ENCODE results near the gene NUDT17.
"Not testable (repeated sequence)": the region's sequence is repeated elsewhere in the genome, so short reads cannot be mapped to it uniquely, and the experiment has no call there.

NUDT17 gene, protein sequence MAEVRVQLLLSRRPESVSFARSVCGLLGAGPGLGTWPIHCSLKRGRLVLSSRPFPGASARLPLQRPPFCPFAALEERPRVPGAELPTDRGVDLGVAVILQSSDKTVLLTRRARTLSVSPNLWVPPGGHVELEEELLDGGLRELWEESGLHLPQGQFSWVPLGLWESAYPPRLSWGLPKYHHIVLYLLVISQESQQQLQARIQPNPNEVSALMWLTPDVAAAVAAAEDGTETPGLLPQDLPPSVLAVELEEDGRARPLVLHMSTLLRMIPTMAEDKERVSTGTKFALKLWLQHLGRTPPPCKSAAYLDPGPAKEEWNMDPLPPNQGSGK
- total RNA-seq = 1.2 to 3.3 (median 1.7) reads per million in 3 donors

- H3K4me1 ChIP-seq (ENCODE audit: control insufficient read depth, insufficient read depth, low read length, poor library complexity, severe bottlenecking) = peaks cover 6% of the 10 kb centered on the region
- H3K36me3 ChIP-seq (ENCODE audit: control insufficient read depth, insufficient read depth, low read length) = peaks cover 33% of the 10 kb centered on the region
- peak within 1 kb of the TSS; percentile 82 for H3K4me3 ChIP-seq (ENCODE audit: insufficient read depth, low read depth, low read length, poor library complexity, severe bottlenecking)
- no peaks in the 10 kb centered on the region for H3K27me3 ChIP-seq (replicated peaks; ENCODE audit: control insufficient read depth, insufficient read depth, low read length, poor library complexity, severe bottlenecking)
- peak; percentile 48 to 67 (median 51) for DNase-seq
- peak within 1 kb of the TSS; percentile 43 for H3K27ac ChIP-seq (ENCODE audit: insufficient read depth, low read length, poor library complexity, severe bottlenecking)
- H3K9me3 ChIP-seq (ENCODE audit: control insufficient read depth, low read length) = no peaks in the 10 kb centered on the region
These were observed at the start of gene NUDT17 for GRCh38 chr1:145845514-145846161. NUDT17 (plus strand) TSS chr1:145845630; CDS start chr1:145845641, 11 bp downstream.

GRCh38 chr1:145796753-145797152 lies 48.7 kb upstream of the NUDT17 start:
- Histone ChIP-seq H3K27me3 (replicated peaks; ENCODE audit: control insufficient read depth, insufficient read depth, low read length, poor library complexity, severe bottlenecking) (no peaks in the 10 kb centered on the region), H3K36me3 (ENCODE audit: control insufficient read depth, insufficient read depth, low read length) (peaks cover 3% of the 10 kb centered on the region), H3K9me3 (ENCODE audit: control insufficient read depth, low read length) (no peaks in the 10 kb centered on the region), H3K4me1 (ENCODE audit: control insufficient read depth, insufficient read depth, low read length, poor library complexity, severe bottlenecking) (no peaks in the 10 kb centered on the region), H3K27ac (ENCODE audit: insufficient read depth, low read length, poor library complexity, severe bottlenecking) (no peak overlapping the region), H3K4me3 (ENCODE audit: insufficient read depth, low read depth, low read length, poor library complexity, severe bottlenecking) (no peak overlapping the region)
- no peak for DNase-seq

- Histone ChIP-seq H3K4me1 (ENCODE audit: control insufficient read depth, insufficient read depth, low read length, poor library complexity, severe bottlenecking) (no peaks in the 10 kb centered on the region), H3K4me3 (ENCODE audit: insufficient read depth, low read depth, low read length, poor library complexity, severe bottlenecking) (no peak overlapping the region), H3K27me3 (replicated peaks; ENCODE audit: control insufficient read depth, insufficient read depth, low read length, poor library complexity, severe bottlenecking) (no peaks in the 10 kb centered on the region), H3K27ac (ENCODE audit: insufficient read depth, low read length, poor library complexity, severe bottlenecking) (no peak overlapping the region), H3K36me3 (ENCODE audit: control insufficient read depth, insufficient read depth, low read length) (no peaks in the 10 kb centered on the region), H3K9me3 (ENCODE audit: control insufficient read depth, low read length) (no peaks in the 10 kb centered on the region)
- DNase-seq = no peak
These were observed 45.6 kb upstream of the NUDT17 start for GRCh38 chr1:145799806-145800205.

- Histone ChIP-seq H3K9me3 (ENCODE audit: control insufficient read depth, low read length) (no peaks in the 10 kb centered on the region), H3K4me3 (ENCODE audit: insufficient read depth, low read depth, low read length, poor library complexity, severe bottlenecking) (no peak overlapping the region), H3K27ac (ENCODE audit: insufficient read depth, low read length, poor library complexity, severe bottlenecking) (no peak overlapping the region), H3K4me1 (ENCODE audit: control insufficient read depth, insufficient read depth, low read length, poor library complexity, severe bottlenecking) (no peaks in the 10 kb centered on the region), H3K27me3 (replicated peaks; ENCODE audit: control insufficient read depth, insufficient read depth, low read length, poor library complexity, severe bottlenecking) (no peaks in the 10 kb centered on the region), H3K36me3 (ENCODE audit: control insufficient read depth, insufficient read depth, low read length) (no peaks in the 10 kb centered on the region)
- no peak for DNase-seq
These were observed 41.0 kb upstream of the NUDT17 start for GRCh38 chr1:145804235-145805045.

DNA sequence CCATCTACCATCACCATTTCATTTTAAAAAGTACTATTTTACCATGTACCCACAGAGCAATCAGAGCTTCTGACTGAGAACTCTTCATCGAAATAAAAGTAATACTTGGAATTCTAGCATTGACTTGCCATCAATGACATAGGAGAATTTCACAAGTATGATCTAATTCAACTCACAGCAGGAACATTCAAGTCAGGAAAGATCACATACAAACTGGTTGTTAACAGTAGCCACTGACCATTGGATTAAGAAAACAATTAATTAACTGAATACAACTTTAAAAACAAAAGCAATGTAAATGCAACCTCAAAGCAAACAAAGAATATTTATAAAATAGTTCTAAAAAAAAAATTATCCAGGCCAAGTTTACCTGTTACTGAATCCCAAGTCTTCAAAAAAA lies 40.4 kb upstream of the NUDT17 start:
- Histone ChIP-seq H3K9me3 (ENCODE audit: control insufficient read depth, low read length) (no peaks in the 10 kb centered on the region), H3K27me3 (replicated peaks; ENCODE audit: control insufficient read depth, insufficient read depth, low read length, poor library complexity, severe bottlenecking) (no peaks in the 10 kb centered on the region), H3K4me1 (ENCODE audit: control insufficient read depth, insufficient read depth, low read length, poor library complexity, severe bottlenecking) (no peaks in the 10 kb centered on the region), H3K27ac (ENCODE audit: insufficient read depth, low read length, poor library complexity, severe bottlenecking) (no peak overlapping the region), H3K4me3 (ENCODE audit: insufficient read depth, low read depth, low read length, poor library complexity, severe bottlenecking) (no peak overlapping the region), H3K36me3 (ENCODE audit: control insufficient read depth, insufficient read depth, low read length) (no peaks in the 10 kb centered on the region)
- no peak for DNase-seq

DNA sequence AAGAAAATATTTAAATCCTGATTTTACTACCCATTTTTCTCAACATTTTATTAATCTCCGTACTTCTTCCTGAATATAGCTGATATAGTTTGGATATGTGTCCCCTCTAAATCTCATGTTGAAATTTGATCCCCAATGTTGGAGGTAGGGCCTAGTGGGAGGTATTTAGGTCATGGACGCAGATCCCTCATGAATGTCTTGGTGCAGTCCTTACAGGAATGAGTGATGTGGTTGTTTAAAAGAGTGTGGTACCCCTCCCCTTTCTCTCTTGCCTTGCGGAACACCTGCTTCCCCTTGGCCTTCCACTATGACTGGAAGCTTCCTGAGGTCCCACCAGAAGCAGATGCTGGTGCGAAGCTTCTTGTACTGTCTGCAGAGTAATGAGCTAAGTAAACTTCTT lies 39.0 kb upstream of the NUDT17 start:
- H3K4me3 ChIP-seq (ENCODE audit: insufficient read depth, low read depth, low read length, poor library complexity, severe bottlenecking) = no peak overlapping the region
- no peaks in the 10 kb centered on the region for H3K36me3 ChIP-seq (ENCODE audit: control insufficient read depth, insufficient read depth, low read length)
- no peak for DNase-seq
- H3K27me3 ChIP-seq (replicated peaks; ENCODE audit: control insufficient read depth, insufficient read depth, low read length, poor library complexity, severe bottlenecking) = no peaks in the 10 kb centered on the region
- H3K4me1 ChIP-seq (ENCODE audit: control insufficient read depth, insufficient read depth, low read length, poor library complexity, severe bottlenecking) = no peaks in the 10 kb centered on the region
- H3K9me3 ChIP-seq (ENCODE audit: control insufficient read depth, low read length) = no peaks in the 10 kb centered on the region
- no peak overlapping the region for H3K27ac ChIP-seq (ENCODE audit: insufficient read depth, low read length, poor library complexity, severe bottlenecking)

GRCh38 chr1:145806844-145807243 lies 38.6 kb upstream of the NUDT17 start:
- no peaks in the 10 kb centered on the region for H3K27me3 ChIP-seq (replicated peaks; ENCODE audit: control insufficient read depth, insufficient read depth, low read length, poor library complexity, severe bottlenecking)
- no peak overlapping the region for H3K4me3 ChIP-seq (ENCODE audit: insufficient read depth, low read depth, low read length, poor library complexity, severe bottlenecking)
- DNase-seq = no peak
- no peaks in the 10 kb centered on the region for H3K36me3 ChIP-seq (ENCODE audit: control insufficient read depth, insufficient read depth, low read length)
- H3K9me3 ChIP-seq (ENCODE audit: control insufficient read depth, low read length) = no peaks in the 10 kb centered on the region
- no peaks in the 10 kb centered on the region for H3K4me1 ChIP-seq (ENCODE audit: control insufficient read depth, insufficient read depth, low read length, poor library complexity, severe bottlenecking)
- H3K27ac ChIP-seq (ENCODE audit: insufficient read depth, low read length, poor library complexity, severe bottlenecking) = no peak overlapping the region

DNA sequence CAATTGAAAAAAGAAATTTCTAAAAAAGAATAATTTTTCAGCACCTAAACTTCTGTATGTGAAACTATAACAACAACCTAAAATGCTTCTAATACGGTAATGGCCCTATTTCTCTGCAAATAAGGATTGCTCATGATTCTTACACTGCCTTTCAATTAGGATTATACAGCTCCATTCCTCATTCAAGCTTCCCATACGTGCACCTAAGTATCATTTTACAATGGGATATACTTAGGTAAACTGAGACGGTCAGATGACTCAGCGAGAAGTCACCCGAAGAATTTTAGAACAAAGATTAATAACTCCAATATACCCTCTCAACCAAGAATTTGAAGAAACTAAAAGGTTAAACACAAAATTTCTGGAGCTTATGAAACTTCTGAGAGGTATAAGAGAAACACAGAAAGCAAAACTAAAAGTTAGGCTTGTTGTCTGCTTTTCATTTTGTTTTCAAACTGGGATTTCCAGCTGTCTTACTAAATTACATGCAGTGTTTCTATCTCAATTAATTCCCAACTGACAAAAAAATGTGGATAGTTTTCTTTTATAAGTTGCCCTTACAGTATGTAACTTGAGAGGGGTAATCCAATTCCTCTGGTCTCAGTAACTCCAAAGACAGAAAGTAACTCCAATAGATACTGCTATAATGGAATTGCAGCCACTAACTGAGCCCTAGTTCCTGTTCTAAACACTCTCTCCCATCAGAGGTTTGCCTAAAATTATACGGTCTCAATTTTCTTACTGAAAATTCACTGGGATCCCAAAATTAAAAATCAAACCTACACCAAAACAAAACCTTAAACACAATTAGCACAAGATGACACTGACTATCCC lies 32.2 kb upstream of the NUDT17 start:
- not testable (repeated sequence) for H3K9me3 ChIP-seq (ENCODE audit: control insufficient read depth, low read length); H3K4me3 ChIP-seq (ENCODE audit: insufficient read depth, low read depth, low read length, poor library complexity, severe bottlenecking); H3K4me1 ChIP-seq (ENCODE audit: control insufficient read depth, insufficient read depth, low read length, poor library complexity, severe bottlenecking); H3K36me3 ChIP-seq (ENCODE audit: control insufficient read depth, insufficient read depth, low read length); H3K27me3 ChIP-seq (replicated peaks; ENCODE audit: control insufficient read depth, insufficient read depth, low read length, poor library complexity, severe bottlenecking); H3K27ac ChIP-seq (ENCODE audit: insufficient read depth, low read length, poor library complexity, severe bottlenecking); DNase-seq

DNA sequence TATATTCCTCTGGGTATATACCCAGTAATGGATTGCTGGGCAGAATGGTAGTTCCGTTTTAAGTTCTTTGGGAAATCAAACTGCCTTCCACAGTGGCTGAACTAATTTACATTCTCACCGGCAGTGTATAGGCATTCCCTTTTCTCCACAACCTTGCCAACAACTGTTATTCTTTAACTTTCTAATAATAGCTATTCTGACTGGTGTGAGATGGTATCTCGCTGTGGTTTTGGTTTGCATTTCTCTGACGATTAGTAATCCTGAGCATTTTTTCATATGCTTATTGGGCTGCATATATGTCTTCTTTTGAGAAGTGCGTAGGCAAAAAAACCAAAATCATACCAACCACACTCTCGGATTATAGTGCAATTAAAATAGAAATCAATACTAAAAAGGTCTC lies 27.3 kb upstream of the NUDT17 start:
- H3K36me3 ChIP-seq (ENCODE audit: control insufficient read depth, insufficient read depth, low read length); H3K4me3 ChIP-seq (ENCODE audit: insufficient read depth, low read depth, low read length, poor library complexity, severe bottlenecking); H3K27ac ChIP-seq (ENCODE audit: insufficient read depth, low read length, poor library complexity, severe bottlenecking); DNase-seq; H3K27me3 ChIP-seq (replicated peaks; ENCODE audit: control insufficient read depth, insufficient read depth, low read length, poor library complexity, severe bottlenecking); H3K9me3 ChIP-seq (ENCODE audit: control insufficient read depth, low read length); H3K4me1 ChIP-seq (ENCODE audit: control insufficient read depth, insufficient read depth, low read length, poor library complexity, severe bottlenecking): not testable (repeated sequence)

Data from effector memory CD4-positive, alpha-beta T cell (primary cell).